Body of pancreas (tissue), 4 donors: ENCODE measurements around the gene XRN2. TPM values are rescaled to one million over a fixed set of nuclear protein-coding genes. Genes with fewer than 3 reads are reported as not detected.

Source experiments
- ATAC-seq: fragments of 150-250 bp; one replicate; pipeline ENCODE4 v1.9.1; 2016
- DNase-seq, 4 donors: peaks; one replicate each; pipeline ENCODE4 v3.0.0-alpha.2; 2019
- H3K27ac ChIP-seq, 4 donors: fragments of 200-600 bp; sonication (generic); 1 replicate in 3 of 4; 2 replicates in 1 of 4; pipeline versions ENCODE4 v1.5.1 to v1.6.1; 2016 to 2019; ENCODE audit warnings: mild to moderate bottlenecking in 1 of 4, mixed read lengths in 1 of 4, moderate library complexity in 1 of 4
- H3K27me3 ChIP-seq, 2 donors: fragments of 200-600 bp; sonication (generic); one replicate each; pipeline ENCODE4 v1.6.0; 2016; ENCODE audit warnings: mild to moderate bottlenecking in 1 of 2
- H3K36me3 ChIP-seq, 2 donors: fragments of 200-600 bp; sonication (generic); replicated peaks in 1 of 2; 2 replicates each; pipeline ENCODE4 v1.5.1; 2016; ENCODE audit warnings: low read depth in 2 of 2; ENCODE audit not compliant: insufficient read depth in 1 of 2
- H3K4me1 ChIP-seq: fragments of 200-600 bp; sonication (generic); one replicate; pipeline ENCODE4 v1.6.0; 2016
- H3K4me3 ChIP-seq, 2 donors: fragments of 200-600 bp; sonication (generic); 1 replicate in 1 of 2; 2 replicates in 1 of 2; pipeline ENCODE4 v1.5.1; 2016 to 2019
- H3K9me3 ChIP-seq, 3 donors: fragments of 200-600 bp; sonication (generic); 1 replicate in 2 of 3; 2 replicates in 1 of 3; pipeline ENCODE4 v1.5.1; 2016
- POLR2A ChIP-seq, 3 donors: fragments of 450-650 bp; IDR thresholded peaks; one replicate each; pipeline ENCODE4 v1.6.1; 2016; ENCODE audit warnings: antibody characterized with exemption in 3 of 3, mild to moderate bottlenecking in 2 of 3
- WGBS, 2 donors: methylation state at CpG; one replicate each; pipeline ENCODE4 v1.1.5; 2017; 5-methylcytosine and 5-hydroxymethylcytosine counted together
- intact Hi-C: fragments of 100-400 bp; cut with DNase I; formaldehyde crosslinking; loops from one replicate; pipeline ENCODE4 v1.15.1; 2023
- total RNA-seq, 2 donors: library from RNA; depleted of rRNA; stranded (reverse); fragments of >200 nt; gene quantifications; one replicate each; pipeline ENCODE4 v1.1.0, GENCODE V29; 2016
- TF ChIP-seq, protein P1 (sequence below), 7 experiments: fragments of 450-650 bp in 4 of 7; fragments of 200-600 bp in 3 of 7; sonication (generic) in 3 of 7; IDR thresholded peaks; one replicate each; pipeline ENCODE4 v1.5.1; 2016 to 2019; ENCODE audit warnings: antibody characterized with exemption in 7 of 7

Gene XRN2, protein sequence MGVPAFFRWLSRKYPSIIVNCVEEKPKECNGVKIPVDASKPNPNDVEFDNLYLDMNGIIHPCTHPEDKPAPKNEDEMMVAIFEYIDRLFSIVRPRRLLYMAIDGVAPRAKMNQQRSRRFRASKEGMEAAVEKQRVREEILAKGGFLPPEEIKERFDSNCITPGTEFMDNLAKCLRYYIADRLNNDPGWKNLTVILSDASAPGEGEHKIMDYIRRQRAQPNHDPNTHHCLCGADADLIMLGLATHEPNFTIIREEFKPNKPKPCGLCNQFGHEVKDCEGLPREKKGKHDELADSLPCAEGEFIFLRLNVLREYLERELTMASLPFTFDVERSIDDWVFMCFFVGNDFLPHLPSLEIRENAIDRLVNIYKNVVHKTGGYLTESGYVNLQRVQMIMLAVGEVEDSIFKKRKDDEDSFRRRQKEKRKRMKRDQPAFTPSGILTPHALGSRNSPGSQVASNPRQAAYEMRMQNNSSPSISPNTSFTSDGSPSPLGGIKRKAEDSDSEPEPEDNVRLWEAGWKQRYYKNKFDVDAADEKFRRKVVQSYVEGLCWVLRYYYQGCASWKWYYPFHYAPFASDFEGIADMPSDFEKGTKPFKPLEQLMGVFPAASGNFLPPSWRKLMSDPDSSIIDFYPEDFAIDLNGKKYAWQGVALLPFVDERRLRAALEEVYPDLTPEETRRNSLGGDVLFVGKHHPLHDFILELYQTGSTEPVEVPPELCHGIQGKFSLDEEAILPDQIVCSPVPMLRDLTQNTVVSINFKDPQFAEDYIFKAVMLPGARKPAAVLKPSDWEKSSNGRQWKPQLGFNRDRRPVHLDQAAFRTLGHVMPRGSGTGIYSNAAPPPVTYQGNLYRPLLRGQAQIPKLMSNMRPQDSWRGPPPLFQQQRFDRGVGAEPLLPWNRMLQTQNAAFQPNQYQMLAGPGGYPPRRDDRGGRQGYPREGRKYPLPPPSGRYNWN
- 10 to 100 TPM; 26.0 to 32.9 TPM for total RNA-seq

DNA sequence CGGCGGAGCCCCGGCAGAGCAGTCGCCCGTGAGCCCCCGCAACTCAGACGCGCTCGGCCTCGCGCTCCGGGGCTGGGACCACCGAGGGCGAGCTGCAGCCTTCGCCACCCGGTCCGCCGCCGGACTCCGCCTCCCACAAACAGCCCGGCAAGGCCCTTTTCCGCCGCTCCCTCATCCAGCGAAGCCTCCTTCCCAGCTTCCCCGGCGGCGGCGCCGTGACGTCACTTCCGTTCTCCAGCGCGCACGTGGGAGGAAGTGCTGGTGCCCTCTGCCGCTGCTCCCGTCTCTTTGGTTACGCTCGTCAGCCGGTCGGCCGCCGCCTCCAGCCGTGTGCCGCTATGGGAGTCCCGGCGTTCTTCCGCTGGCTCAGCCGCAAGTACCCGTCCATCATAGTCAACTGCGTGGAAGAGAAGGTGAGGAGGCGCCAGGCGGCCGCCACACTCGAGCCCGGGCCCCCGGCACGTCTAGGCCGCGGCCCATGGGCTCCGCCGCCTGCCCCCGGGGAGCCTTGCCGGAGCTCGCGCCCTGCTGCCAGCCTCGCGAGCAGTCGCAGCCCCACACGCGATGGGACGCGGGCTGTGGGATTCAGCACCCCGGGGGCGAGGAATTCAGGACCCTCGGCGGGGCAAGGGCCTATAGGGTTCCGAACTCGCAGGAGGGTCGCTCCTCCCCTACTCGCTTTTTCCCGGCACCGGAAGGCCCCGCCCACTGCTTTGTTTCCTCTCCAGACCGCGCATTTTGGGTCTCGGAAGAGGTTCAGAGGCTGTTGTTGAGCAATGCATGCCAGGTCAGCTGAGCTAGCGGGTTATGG lies at the start of gene XRN2:
TSS of gene XRN2 (plus strand) at position 271 of the 811 bp plus-strand sequence. CDS start at position 339, 68 bp downstream.
- 0% methylated on average over 4 to 84 of the region's 87 CpGs for WGBS, 2 donors
- intact Hi-C loops: no loop called here
- peak; percentile 97 for ATAC-seq

DNA sequence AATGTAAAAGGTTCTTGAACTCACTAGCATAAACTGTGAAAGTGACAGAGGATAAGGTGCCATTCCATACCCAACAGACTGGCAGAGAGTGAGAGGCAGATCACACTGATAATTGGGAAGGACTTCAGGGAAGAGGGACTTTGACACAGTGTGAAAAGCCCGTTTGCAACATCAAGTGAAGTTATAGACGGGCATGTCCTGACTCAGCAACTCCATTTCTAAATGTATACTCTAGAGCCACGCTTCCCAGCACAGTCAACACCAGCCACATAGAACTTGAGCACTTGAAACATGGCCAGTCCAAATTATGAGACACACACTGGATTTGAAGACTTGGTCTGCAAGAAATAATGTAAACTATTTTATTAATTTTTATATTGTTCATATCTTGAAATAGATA lies 45.9 kb upstream of the XRN2 start:
- DNase-seq: no peak
- Histone ChIP-seq H3K27ac (no peak overlapping the region), H3K36me3 (no peaks in the 10 kb centered on the region), H3K9me3 (no peaks in the 10 kb centered on the region), H3K27me3 (no peaks in the 10 kb centered on the region), H3K4me3 (no peak overlapping the region), H3K4me1 (no peaks in the 10 kb centered on the region)
- ATAC-seq: no peak
- TF ChIP-seq, protein P1, sequence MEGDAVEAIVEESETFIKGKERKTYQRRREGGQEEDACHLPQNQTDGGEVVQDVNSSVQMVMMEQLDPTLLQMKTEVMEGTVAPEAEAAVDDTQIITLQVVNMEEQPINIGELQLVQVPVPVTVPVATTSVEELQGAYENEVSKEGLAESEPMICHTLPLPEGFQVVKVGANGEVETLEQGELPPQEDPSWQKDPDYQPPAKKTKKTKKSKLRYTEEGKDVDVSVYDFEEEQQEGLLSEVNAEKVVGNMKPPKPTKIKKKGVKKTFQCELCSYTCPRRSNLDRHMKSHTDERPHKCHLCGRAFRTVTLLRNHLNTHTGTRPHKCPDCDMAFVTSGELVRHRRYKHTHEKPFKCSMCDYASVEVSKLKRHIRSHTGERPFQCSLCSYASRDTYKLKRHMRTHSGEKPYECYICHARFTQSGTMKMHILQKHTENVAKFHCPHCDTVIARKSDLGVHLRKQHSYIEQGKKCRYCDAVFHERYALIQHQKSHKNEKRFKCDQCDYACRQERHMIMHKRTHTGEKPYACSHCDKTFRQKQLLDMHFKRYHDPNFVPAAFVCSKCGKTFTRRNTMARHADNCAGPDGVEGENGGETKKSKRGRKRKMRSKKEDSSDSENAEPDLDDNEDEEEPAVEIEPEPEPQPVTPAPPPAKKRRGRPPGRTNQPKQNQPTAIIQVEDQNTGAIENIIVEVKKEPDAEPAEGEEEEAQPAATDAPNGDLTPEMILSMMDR (IDR thresholded peaks at IDR 0.05): no peak
- no peak for TF ChIP-seq POLR2A (IDR thresholded peaks at IDR 0.05)
- intact Hi-C loops: no loop called here
- WGBS, 2 donors: 54 to 69% methylated on average over 3 of the region's 3 CpGs

More for the DNA sequence above, at the start of gene XRN2:
- Histone ChIP-seq H3K27ac (peak within 1 kb of the TSS; percentile 81 to 98 (median 89)), H3K4me1 (peaks cover 14% of the 10 kb centered on the region), H3K9me3 (no peaks in the 10 kb centered on the region), H3K36me3 (no peaks in the 10 kb centered on the region), H3K4me3 (peak within 1 kb of the TSS; percentile 64 to 72), H3K27me3 (no peaks in the 10 kb centered on the region)
- TF ChIP-seq, protein P1 (IDR thresholded peaks at IDR 0.05): peak in 1 of 7 experiments; percentile 33
- TF ChIP-seq POLR2A (IDR thresholded peaks at IDR 0.05): peak; percentile 81 to 91 (median 91)
- DNase-seq: peak; percentile 95 to 96 (median 96)

- no peaks in the 10 kb centered on the region for H3K36me3 ChIP-seq
- no peaks in the 10 kb centered on the region for H3K27me3 ChIP-seq
- no peak for DNase-seq
- ATAC-seq: no peak
- H3K9me3 ChIP-seq: no peaks in the 10 kb centered on the region
- H3K4me3 ChIP-seq: no peak overlapping the region
- TF ChIP-seq, protein P1 (IDR thresholded peaks at IDR 0.05): no peak
- TF ChIP-seq POLR2A (IDR thresholded peaks at IDR 0.05): no peak
- 83 to 87% methylated on average over 6 of the region's 6 CpGs for WGBS, 2 donors
- intact Hi-C loops: no loop called here
- H3K4me1 ChIP-seq: no peaks in the 10 kb centered on the region
- H3K27ac ChIP-seq: no peak overlapping the region
These were observed 44.7 kb upstream of the XRN2 start for GRCh38 chr20:21258411-21258810.

DNA sequence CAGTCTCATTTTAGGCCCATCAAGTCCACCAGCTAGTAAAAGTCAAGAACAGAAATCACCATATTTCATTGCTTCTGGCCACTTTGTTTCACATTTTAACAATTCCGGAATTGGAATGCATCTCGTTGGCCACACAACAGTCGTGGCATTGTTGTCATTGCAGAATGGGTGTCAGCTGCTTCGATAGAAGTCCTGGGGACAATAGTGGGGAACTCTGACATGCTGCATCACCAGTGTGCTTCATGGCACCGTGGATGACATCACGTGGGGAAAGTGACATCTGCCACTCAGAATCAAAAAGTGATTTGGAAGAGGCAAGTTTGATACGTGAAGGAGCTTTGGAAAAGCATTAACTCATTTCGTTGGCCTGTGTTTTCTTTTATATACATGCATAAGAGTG lies 43.8 kb upstream of the XRN2 start:
- intact Hi-C loops: no loop called here
- no peak for ATAC-seq
- no peak for TF ChIP-seq POLR2A (IDR thresholded peaks at IDR 0.05)
- TF ChIP-seq, protein P1 (IDR thresholded peaks at IDR 0.05): no peak

More for the DNA sequence above, 43.8 kb upstream of the XRN2 start:
- no peaks in the 10 kb centered on the region for H3K9me3 ChIP-seq
- WGBS, 2 donors: 66 to 69% methylated on average over 8 of the region's 8 CpGs
- H3K27me3 ChIP-seq: no peaks in the 10 kb centered on the region
- DNase-seq: no peak
- no peak overlapping the region for H3K4me3 ChIP-seq
- H3K36me3 ChIP-seq: no peaks in the 10 kb centered on the region
- H3K27ac ChIP-seq: no peak overlapping the region
- no peaks in the 10 kb centered on the region for H3K4me1 ChIP-seq
